ENCODE data around the gene TBC1D2. TPM values are rescaled to one million over a fixed set of nuclear protein-coding genes. Genes with fewer than 3 reads are reported as not detected.

TBC1D2 gene
- total and polyA plus RNA-seq, 2 of the 13 experiments (the other 11 are each of a cell fraction or from before 2014, with no cell fraction given) = 2.0 to 2.8 TPM

- no peak for TF ChIP-seq ZBTB14 (CRISPR knock-in tag; IDR thresholded peaks at IDR 0.05)
- TF ChIP-seq ZNF3 (CRISPR knock-in tag; IDR thresholded peaks at IDR 0.05) = no peak
- no peak for TF ChIP-seq ZKSCAN1 (IDR thresholded peaks at IDR 0.05; ENCODE audit: low read length)
- TF ChIP-seq NR2C2 (CRISPR knock-in tag; IDR thresholded peaks at IDR 0.05; ENCODE audit: borderline replicate concordance) = peak; percentile 88
- TF ChIP-seq FOXK2 (IDR thresholded peaks at IDR 0.05) = no peak
- no peak for TF ChIP-seq ZNF749 (CRISPR knock-in tag; IDR thresholded peaks at IDR 0.05; ENCODE audit: borderline replicate concordance)
- 0 out of 2 replicates have a peak, but pooled peaks have one; percentile 13 for TF ChIP-seq ZNF644 (CRISPR knock-in tag; IDR thresholded peaks at IDR 0.05; ENCODE audit: low read depth)
- no peak for TF ChIP-seq EZH2 (conservative IDR thresholded peaks at IDR 0.05; ENCODE audit: low read depth, low read length)
- TF ChIP-seq ZNF24 (IDR thresholded peaks at IDR 0.05) = no peak
- no peak for TF ChIP-seq TRAFD1 (CRISPR knock-in tag; IDR thresholded peaks at IDR 0.05; ENCODE audit: borderline replicate concordance)
- no peak for TF ChIP-seq POLR2AphosphoS5 (IDR thresholded peaks at IDR 0.05; ENCODE audit: low read depth, low read length)
- no peak for TF ChIP-seq ZNF615 (CRISPR knock-in tag; IDR thresholded peaks at IDR 0.05; ENCODE audit: borderline replicate concordance)
- TF ChIP-seq SNAPC4 (CRISPR knock-in tag; IDR thresholded peaks at IDR 0.05) = no peak
- TF ChIP-seq ZNF468 (CRISPR knock-in tag; IDR thresholded peaks at IDR 0.05) = no peak
- no peak for TF ChIP-seq TRIM22 (IDR thresholded peaks at IDR 0.05)
- TF ChIP-seq ZNF7 (CRISPR knock-in tag; IDR thresholded peaks at IDR 0.05) = no peak
- TF ChIP-seq HHEX (CRISPR knock-in tag; IDR thresholded peaks at IDR 0.05) = no peak
- TF ChIP-seq, protein P1, sequence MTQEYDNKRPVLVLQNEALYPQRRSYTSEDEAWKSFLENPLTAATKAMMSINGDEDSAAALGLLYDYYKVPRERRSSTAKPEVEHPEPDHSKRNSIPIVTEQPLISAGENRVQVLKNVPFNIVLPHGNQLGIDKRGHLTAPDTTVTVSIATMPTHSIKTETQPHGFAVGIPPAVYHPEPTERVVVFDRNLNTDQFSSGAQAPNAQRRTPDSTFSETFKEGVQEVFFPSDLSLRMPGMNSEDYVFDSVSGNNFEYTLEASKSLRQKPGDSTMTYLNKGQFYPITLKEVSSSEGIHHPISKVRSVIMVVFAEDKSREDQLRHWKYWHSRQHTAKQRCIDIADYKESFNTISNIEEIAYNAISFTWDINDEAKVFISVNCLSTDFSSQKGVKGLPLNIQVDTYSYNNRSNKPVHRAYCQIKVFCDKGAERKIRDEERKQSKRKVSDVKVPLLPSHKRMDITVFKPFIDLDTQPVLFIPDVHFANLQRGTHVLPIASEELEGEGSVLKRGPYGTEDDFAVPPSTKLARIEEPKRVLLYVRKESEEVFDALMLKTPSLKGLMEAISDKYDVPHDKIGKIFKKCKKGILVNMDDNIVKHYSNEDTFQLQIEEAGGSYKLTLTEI (CRISPR knock-in tag; conservative IDR thresholded peaks at IDR 0.05) = no peak
- no peak for TF ChIP-seq DMAP1 (CRISPR knock-in tag; IDR thresholded peaks at IDR 0.05)
- TF ChIP-seq ZBTB1 (CRISPR knock-in tag; IDR thresholded peaks at IDR 0.05; ENCODE audit: borderline replicate concordance) = no peak
- peak; percentile 81 for TF ChIP-seq HDAC2 (CRISPR knock-in tag; IDR thresholded peaks at IDR 0.05)
- peak; percentile 31; the same call in 1 of the 2 replicates for TF ChIP-seq SIX4 (CRISPR knock-in tag; IDR thresholded peaks at IDR 0.05)
Observed at GRCh38 chr9:98175028-98175569, 80.3 kb downstream of the TBC1D2 start (continued).

All from HepG2 (cell line).